Hepatocyte (in vitro differentiated cells): ENCODE results near the gene PRKG1.

Source experiments
- EZH2 ChIP-seq: fragments of 200-600 bp; sonication (generic); IDR thresholded peaks from 2 replicates; pipeline ENCODE4 v1.6.1; 2016; ENCODE audit warnings: antibody characterized with exemption, mild to moderate bottlenecking, borderline replicate concordance
- TF ChIP-seq, protein P1 (sequence below): fragments of 200-600 bp; sonication (generic); IDR thresholded peaks from 2 replicates; pipeline ENCODE4 v1.5.1; 2016; ENCODE audit warnings: antibody characterized with exemption, mild to moderate bottlenecking; ENCODE audit not compliant: poor library complexity

DNA sequence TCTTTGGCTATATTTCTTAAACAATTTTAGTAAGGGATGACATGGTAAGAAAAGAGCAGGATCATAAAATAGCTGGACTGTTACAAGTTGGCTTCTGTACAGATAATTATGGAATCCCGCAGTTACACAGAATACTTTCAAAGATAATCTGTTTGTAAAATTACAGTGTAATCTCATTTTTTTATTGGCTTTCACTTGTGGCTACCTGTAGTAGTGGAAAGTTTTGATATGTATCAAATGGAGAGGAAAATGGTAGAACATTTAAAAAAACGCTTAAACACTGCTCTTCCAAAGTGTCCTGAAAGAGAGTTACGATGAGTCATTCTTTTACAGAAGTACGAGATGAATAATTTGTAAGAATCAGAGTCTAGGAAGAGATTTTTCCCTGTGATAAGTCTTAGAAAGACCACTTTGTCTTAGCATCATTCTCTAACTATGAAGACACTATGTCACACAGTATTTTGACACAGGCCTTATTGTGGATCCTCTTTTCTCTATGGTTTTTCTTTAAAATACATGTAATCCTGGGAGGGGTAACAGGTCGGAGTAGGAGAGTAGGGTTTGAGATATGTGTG, 1024.8 kb downstream of the PRKG1 start:
- TF ChIP-seq, protein P1, sequence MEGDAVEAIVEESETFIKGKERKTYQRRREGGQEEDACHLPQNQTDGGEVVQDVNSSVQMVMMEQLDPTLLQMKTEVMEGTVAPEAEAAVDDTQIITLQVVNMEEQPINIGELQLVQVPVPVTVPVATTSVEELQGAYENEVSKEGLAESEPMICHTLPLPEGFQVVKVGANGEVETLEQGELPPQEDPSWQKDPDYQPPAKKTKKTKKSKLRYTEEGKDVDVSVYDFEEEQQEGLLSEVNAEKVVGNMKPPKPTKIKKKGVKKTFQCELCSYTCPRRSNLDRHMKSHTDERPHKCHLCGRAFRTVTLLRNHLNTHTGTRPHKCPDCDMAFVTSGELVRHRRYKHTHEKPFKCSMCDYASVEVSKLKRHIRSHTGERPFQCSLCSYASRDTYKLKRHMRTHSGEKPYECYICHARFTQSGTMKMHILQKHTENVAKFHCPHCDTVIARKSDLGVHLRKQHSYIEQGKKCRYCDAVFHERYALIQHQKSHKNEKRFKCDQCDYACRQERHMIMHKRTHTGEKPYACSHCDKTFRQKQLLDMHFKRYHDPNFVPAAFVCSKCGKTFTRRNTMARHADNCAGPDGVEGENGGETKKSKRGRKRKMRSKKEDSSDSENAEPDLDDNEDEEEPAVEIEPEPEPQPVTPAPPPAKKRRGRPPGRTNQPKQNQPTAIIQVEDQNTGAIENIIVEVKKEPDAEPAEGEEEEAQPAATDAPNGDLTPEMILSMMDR: no peak
- TF ChIP-seq EZH2: no peak
